SH-SY5Y (cell line): ENCODE results near the gene LRRC7.

ENCODE experiments used
- GATA2 ChIP-seq: IDR thresholded peaks from 2 replicates; pipeline ENCODE4 v1.6.1; 2011; ENCODE audit warnings: mild to moderate bottlenecking, low read depth, low read length
- GATA3 ChIP-seq: IDR thresholded peaks from 2 replicates; pipeline ENCODE4 v1.6.1; 2011; ENCODE audit warnings: low read depth, mild to moderate bottlenecking, low read length, moderate library complexity

DNA sequence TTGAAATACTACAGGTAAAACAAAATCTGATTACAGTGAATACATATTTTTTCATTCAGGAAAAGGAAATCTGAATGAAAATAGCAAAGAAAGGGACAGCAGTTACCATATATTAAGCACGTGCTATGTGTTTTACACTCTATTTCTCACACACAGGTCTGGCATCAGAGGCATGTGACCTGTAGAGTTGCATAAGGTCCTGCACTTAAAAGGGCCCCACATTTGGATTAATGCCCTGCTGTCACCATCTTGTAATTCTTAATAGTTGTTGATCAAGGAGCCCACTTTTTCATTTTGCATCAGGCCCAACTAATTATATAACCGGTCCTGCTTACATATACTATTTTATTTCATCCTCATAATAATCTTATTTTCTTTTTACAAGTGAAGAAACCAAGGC is 511.8 kb downstream of the LRRC7 start:
- TF ChIP-seq GATA2 = no peak
- TF ChIP-seq GATA3 = no peak
